Stimulated activated CD8-positive, alpha-beta memory T cell treated with anti-CD3 and anti-CD28 coated beads, Interleukin-2, amount 100 ng/mL, for 1 hour (primary cell): ENCODE results near the gene KLHL3.

Source experiments
- DNase-seq, 2 donors: peaks; one replicate each; pipeline ENCODE4 v3.0.0-alpha.2; 2020; ENCODE audit warnings: low read depth in 2 of 2

Gene KLHL3

DNA sequence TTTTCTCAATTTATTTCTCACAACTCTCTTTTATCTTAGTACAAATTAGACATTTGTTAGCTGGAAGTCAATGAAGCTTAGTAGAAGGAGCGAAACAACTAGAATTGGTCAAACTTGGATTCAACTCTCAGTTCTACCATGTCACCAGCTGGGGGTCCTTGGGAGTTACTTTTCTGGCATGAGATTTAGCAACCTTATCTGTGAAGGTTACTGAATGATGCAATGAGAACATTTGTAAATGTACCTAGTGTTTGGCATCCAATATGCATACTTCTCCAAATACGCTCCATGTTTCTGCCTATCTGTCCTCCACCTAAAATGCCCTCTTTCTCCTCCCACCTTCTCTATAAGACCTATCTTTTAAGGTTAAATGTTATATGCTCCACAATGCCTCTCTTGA, 12.0 kb upstream of the KLHL3 start:
- no peak for DNase-seq

DNA sequence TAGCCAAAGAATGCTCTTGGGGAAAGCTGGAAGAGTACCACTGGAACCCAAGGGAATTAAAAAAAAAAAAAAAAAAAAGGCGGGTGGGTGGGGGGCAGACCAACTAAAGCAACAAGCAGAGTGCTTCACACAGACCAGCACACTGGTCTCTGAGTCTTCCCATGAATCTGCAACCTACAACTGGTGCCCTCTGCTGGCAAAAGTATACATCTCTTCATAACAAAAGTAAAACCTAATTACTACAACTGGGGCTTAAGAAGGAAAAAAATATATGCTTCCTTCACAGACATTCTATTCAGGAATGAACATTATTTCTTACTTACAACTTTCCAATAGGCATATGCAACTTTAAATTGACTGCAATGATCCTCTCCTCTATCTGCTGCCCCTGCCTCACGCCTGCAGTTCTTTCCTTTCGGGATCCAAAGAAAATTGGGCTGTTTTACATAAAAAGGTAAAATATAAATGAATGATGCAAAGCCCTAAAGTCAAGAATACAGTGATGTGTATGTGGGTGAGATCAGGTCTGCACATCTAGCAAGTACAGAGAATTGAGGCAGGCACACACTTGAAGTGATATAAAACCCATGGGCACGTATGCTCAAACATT, 7.2 kb upstream of the KLHL3 start:
- peak in 1 of 2 donors; percentile 26 for DNase-seq

DNA sequence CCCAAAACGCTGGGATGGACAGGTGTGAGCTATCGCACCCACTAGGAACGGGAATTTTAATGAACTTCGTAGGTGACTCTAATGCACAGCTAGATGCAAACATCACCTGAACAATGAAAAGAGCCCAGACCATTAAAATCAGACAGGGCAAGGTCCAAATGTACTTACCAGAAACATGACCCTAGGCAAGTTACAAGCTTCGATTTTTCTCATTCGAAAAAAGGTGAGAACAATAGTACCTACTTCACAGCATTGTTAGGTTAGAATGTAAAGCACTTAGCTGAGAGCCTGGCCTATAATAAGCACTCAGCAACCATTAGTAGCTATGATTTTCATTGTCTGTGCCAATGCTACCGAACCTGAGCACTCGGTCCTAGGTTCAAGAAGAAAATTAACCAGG, 5.8 kb upstream of the KLHL3 start:
- no peak for DNase-seq

DNA sequence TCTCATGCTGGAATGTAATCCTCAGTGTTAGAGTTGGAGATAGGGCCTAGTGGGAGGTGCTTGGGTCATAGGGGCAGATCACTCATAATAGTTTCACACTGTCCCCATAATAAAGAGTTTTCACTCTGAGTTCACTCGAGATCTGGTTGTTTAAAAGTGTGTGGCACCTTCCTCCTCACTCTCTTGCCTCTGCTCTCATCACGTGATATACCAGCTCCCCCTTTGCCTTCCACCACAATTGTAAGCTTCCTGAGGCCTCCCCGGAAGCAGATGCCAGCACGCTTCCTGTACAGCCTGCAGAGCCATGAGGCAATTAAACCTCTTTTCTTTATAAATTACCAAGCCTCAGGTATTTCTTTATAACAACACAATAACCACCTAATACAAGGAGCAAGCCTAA, 3.8 kb upstream of the KLHL3 start:
- no peak for DNase-seq

DNA sequence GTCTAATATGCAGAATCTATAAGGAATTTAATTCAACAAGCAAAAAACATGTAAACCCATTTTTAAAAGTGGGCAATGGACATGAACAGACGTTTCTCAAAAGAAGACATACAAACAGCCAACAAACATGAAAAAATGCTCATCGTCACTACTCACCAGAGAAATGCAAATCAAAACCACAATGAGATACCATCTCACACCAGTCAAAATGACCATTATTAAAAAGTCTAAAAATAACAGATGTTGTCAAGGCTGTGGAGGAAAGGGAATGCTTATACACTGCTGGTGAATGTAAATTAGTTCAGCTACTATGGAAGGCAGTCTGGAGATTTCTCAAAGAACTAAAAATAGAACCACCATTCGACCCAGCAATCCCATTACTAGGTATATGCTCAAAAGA, 3.1 kb upstream of the KLHL3 start:
- DNase-seq: no peak

DNA sequence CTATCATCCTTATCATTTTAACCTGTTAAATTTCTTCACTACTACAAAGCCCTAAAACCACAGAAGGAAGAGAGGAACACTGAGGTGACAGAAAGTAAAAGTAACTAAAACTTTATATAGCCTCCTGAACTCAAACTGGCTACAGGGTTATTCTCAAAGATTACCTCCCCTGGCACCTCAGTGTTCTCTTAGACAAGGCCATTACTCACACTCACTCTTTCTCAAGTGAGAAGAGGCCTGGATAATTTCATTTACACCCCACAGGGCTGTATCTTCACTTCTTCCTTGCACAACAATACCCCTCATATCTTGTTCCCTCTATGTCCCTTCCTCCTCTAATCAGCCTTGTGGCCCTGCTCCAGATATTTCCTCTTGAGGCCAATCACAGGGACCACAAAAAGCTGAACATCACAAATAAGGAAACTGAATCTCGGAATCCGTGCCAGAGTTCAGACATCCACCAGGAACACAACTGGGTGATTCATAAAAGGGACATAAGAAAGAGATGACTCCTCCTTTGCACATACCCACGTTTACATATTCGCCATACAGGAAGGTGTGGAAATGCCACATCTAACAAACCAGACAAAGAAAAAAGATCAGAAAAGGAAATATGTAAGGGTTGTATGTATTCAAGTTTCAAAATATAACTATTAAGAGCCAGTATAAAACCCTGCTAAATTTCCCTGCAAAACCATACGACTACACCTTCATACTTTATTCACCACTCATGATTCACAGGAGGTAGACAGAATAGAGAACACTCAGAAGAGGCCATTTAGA, 1.7 kb upstream of the KLHL3 start:
- no peak for DNase-seq

DNA sequence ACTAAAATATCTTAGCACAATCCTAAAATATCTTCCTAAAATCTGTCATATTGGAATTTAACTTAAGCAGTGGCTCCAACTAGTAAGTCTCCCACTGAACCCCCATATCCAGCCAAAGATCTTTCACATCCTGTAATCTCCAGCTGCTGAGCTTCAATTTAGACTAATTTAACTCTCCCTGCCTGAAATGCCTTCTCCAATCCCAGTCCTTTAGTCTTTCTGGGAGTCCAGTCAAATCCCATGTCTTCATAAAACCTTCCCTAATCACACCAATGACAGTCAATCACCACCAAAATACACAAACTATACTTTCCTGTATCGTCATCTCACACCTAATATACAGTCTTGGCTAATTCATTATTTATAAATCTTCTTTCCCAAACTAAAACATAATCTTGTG, 607 bp upstream of the KLHL3 start:
- DNase-seq: no peak

DNA sequence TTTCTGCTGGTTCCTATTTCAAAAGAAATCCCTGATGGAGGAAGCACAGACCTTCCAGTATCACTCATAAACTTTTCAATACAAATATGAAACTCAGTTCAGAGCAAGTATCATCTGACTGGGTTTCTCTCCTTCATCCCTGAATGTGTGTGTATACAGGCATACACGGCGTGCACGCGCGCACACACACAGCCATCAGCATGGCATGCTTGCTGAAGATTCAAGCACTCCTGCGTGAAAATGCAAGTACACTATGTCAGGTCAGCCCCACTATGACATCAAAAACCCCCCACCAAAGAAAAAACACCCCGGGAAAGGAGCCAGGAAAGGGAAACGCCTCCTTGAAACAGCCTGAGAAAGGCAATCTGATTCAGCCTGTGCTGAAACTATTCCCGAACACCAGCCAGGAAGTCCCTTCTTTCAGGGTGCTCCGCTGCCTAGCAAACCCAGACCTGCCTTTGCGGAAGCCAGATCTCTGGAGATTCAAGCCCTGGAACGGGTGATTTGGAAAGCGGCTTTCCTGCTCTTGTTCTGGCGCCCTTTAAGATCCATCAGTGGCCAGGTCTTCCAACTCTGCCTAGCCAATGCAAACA, 831 bp downstream of the KLHL3 start:
- DNase-seq: no peak

DNA sequence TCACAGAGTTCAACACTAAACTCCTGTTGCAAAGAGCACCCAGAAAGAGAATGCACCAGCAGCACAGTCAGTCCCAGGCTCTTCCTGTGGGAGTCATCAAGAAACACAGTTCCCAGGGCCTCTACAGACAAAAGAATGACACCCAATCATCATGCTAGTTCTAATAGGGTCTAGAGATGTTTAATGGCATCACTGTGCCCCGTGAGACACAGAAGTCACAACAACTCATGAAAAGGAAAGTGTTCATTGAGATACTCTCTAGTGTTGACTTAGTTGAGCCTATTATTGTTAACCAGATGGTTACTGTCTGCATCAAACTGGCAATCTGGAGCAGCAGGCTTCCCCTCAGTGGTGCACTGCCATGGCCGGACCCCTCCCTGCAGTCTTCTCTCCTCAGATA, 1.6 kb downstream of the KLHL3 start:
- no peak for DNase-seq

DNA sequence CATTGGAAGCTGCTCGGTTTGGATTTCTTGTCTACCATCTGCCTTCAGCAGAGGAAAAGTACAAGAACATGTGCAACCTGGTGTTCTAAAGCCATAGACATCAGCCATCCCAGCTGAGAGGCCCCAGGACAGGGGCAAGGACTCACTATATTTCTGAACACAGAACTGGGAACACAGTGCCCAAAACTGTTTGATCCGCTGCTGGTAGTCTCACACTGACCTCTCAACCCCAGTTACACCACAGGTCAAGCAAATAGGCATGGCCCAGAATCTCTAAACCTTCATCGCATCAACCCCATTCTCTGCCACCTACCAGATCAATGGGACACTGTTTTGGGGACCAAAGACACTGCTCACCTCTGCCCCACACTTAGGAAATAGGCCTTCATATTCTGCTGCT, 2.0 kb downstream of the KLHL3 start:
- DNase-seq: no peak

DNA sequence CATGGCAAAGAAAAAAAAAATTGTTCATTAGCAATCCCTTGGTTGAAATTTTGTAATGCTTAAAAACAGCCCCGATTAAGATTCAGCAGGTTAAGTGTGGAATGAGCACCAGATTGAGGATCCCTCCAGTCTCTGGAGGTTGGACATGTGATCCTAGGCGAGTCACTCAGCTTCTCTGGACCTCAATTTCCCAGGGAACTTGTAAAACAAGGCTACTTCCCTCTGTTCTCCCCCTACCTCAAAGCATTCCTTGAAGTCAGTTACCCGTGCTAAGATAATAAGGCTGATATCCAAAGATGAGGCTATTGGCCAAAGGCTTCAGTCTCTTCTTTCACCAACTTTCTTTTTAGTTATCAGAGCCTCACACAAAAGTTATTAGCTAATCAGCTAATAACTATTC, 2.9 kb downstream of the KLHL3 start:
- no peak for DNase-seq

DNA sequence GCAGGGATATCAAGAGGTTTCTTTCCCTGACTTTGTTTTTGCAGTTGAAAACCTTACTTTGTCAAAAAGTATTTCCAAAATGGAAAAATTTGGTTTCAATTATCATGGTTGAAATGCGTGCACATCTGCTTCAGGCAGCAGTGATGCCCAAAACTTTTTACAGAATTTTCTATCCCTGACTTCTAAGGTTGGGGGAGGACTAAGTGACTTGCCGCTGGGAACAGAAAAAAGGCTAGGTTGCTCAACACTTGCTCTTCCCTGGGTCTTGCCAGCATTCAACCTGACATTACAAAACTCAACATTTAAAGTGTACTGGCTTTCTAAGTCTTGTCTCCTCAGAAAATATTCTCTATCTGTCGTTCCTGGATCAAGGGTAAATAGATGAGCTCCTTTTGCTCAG, 4.7 kb downstream of the KLHL3 start:
- DNase-seq: no peak

DNA sequence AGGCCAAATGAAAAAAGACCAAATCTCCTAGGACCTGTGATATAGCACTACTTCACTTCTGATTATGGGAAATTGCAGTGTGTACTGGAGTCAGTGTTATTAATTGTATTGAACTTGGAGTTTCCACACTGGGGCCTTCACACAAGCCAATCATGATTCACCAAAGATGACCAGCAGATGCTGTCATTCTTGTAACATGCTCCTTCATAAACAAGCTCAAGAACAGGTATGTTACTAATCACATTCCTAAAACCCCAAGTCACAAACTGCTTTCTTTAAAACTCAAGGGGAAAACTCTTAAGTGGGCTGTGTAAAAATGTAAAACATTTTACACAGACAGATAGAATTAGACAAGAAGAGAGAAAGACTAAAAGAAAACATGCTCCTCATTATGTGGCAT, 5.6 kb downstream of the KLHL3 start:
- DNase-seq: no peak

DNA sequence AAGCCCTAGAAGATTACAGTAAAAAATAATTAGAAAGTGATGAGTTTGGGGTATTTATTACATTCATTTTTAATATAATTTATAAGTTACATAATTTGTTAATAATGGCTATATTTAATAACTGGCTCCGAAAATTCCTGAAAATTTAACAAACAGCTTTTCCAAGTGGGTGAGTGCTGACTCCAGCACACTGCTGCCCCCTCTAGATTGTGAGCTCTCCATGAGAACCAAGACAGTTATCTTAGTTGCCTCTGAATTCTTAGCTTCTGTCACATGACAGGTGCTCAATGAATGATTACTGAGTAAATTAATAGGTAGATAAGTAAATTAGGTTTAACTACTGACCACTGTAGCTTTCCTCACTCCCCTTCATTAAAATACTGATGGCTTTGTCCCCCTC, 7.8 kb downstream of the KLHL3 start:
- DNase-seq: no peak

DNA sequence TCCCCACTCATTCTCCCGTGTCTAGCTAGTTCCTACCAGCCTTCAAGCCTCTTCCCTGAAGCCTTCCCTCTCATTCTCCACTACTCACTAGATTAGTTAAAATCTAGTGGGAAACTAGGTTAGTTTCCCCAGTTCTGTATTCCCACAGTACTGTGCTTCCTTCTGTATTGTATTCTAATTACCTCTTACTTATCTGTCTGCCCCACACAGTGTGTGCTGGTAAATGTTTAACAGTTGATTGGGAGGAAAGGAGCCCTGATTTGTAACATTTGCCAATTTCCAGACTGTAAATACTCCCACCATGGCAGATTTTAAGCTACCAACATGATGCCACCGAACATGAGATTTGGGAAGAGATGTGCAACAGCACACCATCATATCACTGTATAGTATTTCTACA, 8.3 kb downstream of the KLHL3 start:
- DNase-seq: no peak

DNA sequence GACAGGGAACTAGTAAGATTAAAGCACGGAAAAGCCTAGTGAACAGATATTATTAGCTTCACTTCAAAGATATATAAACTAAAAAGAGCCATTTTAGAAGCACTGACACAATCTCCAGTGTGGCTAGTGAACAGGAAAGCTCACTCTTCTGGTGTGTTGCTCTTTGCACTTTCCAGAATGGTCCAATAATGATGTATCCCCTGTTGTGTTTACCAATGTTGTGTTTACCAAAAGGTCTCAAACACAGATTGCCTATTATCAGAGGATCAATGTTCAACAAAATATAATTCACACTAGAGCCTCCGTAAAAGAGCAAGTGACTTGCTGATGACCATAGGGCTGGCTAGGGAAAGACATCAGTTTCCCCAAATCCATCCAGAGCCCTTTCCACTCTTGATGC, 11.6 kb downstream of the KLHL3 start:
- no peak for DNase-seq

DNA sequence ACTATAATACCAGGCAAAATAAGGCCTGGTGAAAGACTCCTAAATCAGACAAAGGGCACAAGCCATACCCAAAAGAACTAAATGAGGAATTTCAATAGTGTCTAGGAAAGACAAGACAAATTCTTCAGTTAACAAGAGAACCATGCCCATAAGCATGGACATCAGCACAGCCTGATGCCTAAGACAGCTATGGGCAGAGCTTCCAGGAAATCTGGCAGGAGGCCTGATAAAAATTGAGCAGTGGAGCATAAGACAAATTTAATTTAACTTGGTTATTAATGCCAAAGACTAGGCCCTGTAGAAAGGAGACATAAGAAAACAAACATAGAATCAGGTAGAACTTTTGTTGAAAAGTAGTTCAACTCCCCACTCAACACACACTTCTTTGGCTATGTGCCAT, 17.3 kb downstream of the KLHL3 start:
- DNase-seq: no peak

DNA sequence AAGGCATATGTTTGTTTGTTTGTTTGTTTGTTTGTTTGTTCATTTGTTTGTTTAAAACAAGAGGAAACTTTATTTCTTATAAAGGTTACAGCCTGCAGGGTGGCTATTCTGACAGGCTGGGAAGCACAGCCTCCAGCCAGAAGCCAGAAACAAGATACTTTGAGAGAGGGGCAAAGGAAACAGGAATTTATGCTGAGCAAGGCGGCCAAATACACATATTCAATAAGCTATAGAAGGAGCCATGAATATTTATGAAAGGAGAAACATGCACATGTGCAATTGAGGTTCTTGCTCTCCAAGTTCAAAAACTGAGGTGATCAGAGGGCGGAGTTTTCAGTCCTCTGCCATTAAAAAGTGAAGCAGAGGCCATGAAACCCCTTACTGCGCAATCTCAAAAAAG, 19.6 kb downstream of the KLHL3 start:
- no peak for DNase-seq

DNA sequence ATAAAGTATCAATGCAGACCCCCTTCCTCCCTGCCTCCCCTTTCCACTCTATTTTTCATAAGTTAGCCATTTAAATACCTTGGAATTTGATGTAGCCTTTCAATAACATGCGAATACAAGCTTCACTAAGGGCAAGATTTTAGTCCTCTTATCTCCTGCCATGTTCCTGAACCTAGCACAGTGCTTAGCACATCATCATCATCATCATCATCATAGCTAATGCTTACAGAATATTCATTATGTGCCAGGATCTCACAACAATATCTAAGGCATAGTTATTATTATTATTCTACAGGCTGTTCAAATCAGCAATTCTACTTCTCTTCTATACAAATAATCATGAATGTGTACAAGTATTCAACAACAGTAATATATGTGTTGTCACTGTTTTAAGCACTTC, 20.4 kb downstream of the KLHL3 start:
- DNase-seq: no peak

DNA sequence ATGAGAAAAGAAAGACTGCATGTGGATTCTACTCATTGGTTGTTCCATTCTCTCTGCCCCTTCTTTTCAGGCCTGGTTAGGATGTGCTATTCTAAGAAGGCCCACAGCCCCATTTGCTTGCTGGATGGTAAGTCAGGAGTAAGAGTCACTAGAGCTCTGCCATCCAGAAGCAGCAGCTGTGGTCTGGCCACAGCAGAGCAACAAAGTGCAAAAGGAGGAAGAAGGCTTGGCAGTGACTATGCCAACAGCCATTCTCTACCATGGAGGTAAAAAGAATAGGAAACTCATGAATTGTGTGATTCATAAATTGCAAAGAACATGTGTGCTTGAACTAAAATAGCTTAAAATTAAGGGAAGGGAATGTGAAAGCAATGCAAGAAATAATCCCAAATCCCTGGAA, 20.9 kb downstream of the KLHL3 start:
- no peak for DNase-seq

DNA sequence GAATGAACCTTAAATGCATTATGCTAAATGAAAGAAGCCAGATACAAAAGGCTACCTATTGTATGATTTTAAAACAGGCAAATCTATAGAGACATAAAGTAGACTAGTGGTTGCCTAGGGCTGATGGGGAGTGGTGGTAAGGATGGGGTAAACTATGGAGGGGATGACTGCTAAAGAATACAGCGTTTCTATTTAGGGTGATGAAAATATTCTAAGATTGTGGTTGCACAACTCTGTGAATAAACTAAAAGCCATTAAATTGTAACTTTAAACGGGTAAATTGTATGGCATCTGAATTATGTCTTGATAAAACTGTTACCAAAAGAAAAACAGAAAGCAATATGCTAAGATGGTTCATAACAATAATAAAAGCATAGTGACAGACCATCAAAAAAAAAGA, 21.4 kb downstream of the KLHL3 start:
- no peak for DNase-seq

DNA sequence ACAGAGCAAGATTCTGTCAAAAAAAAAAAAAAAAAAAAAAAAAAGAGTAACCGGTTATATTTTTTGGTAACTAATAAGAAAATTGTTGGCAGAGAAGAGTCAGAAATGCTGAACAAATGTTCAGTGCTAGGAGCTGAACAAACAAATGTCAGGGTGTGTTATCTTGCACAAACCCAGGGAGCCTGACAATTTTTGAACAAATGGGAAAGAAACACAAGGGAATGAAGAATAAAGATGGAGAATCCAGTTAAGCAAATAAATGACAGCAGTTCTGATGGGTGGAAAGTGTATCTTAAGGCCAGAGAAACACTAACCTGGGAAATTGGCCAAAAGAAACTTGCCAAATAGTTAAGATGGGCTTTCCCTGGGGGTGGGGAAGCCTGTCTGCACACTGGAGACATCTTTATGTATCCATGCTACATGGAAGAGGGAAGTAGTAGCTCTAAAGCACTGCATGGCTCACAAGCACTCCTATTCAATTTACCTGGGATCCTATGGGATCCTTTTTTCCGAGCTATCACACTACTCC, 23.7 kb downstream of the KLHL3 start:
- no peak for DNase-seq

DNA sequence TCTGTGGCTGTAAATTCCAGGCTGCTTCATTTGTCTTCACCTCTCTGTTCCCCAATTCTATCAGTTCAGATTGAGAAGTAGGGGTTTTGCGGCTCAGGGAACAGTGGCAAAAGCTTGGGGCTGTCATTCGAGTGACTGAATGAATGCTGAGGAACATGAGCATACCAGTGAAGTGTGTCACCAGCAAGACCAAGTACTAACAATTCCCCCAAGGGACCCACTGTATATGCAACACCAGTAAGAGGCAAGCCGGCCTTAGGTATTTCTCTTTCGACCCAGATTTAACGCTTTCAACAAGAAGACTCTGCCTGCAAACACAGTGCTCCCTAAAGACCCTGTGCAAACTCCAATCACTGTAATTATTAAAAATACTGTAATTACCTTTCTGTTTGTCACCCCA, 25.8 kb downstream of the KLHL3 start:
- DNase-seq: no peak
